ENCODE results near the gene ATP6V0A4.

DNA sequence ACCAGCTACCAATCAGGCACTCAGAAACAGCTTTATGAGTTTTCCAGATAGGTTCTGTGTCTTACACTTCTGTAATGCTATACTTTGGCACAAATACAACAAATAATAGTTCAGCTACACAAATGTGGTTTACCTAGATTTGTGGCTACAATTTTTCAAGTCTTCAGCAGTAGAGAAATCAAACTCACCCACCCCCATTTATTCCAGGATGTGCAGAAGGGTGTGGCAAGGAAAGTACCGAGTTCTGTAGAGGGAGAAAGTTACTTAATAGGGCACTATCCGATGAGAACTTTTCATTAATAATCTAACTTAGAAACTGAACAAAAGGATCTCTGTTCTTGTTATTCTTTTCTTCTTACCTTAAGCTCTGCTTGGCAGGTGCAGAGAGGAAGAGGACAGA is 30.3 kb upstream of the ATP6V0A4 start:
- TF ChIP-seq EGR1 (IDR thresholded peaks at IDR 0.05), result no peak
- TF ChIP-seq, protein P1, sequence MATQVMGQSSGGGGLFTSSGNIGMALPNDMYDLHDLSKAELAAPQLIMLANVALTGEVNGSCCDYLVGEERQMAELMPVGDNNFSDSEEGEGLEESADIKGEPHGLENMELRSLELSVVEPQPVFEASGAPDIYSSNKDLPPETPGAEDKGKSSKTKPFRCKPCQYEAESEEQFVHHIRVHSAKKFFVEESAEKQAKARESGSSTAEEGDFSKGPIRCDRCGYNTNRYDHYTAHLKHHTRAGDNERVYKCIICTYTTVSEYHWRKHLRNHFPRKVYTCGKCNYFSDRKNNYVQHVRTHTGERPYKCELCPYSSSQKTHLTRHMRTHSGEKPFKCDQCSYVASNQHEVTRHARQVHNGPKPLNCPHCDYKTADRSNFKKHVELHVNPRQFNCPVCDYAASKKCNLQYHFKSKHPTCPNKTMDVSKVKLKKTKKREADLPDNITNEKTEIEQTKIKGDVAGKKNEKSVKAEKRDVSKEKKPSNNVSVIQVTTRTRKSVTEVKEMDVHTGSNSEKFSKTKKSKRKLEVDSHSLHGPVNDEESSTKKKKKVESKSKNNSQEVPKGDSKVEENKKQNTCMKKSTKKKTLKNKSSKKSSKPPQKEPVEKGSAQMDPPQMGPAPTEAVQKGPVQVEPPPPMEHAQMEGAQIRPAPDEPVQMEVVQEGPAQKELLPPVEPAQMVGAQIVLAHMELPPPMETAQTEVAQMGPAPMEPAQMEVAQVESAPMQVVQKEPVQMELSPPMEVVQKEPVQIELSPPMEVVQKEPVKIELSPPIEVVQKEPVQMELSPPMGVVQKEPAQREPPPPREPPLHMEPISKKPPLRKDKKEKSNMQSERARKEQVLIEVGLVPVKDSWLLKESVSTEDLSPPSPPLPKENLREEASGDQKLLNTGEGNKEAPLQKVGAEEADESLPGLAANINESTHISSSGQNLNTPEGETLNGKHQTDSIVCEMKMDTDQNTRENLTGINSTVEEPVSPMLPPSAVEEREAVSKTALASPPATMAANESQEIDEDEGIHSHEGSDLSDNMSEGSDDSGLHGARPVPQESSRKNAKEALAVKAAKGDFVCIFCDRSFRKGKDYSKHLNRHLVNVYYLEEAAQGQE (IDR thresholded peaks at IDR 0.05; ENCODE audit: low read depth), result no peak
- no peak for TF ChIP-seq EP300 (IDR thresholded peaks at IDR 0.05; ENCODE audit: borderline replicate concordance)
